HEK293T (cell line): ENCODE data around the gene HEPHL1.

Experiments
- CTCF ChIA-PET: fragments of 350-600 bp; formaldehyde crosslinking; extraction: SDS; loops from one replicate; lab custom pipeline; 2021; ENCODE audit warnings: antibody characterized with exemption, inconsistent platforms; lab: Yijun Ruan, JAX
- POLR2A ChIA-PET: fragments of 350-600 bp; formaldehyde crosslinking; extraction: SDS; loops from one replicate; lab custom pipeline; 2020; ENCODE audit warnings: antibody characterized with exemption, inconsistent platforms; lab: Yijun Ruan, JAX
- DNase-seq: peaks from one replicate; pipeline ENCODE4 v3.0.0; 2012; ENCODE audit warnings: mixed read lengths; ENCODE audit errors: extremely low spot score
- ARNT ChIP-seq: fragments of 450-650 bp; IDR thresholded peaks from 2 replicates; pipeline ENCODE4 v1.6.1; 2017; ENCODE audit warnings: mild to moderate bottlenecking
- BHLHE40 ChIP-seq: fragments of 450-650 bp; IDR thresholded peaks from 2 replicates; pipeline ENCODE4 v1.6.1; 2016; ENCODE audit warnings: mild to moderate bottlenecking, moderate library complexity, borderline replicate concordance
- CTBP1 ChIP-seq: fragments of 450-650 bp; IDR thresholded peaks from 2 replicates; pipeline ENCODE4 v1.6.1; 2016; ENCODE audit warnings: borderline replicate concordance
- ELF4 ChIP-seq: fragments of 450-650 bp; IDR thresholded peaks from 2 replicates; pipeline ENCODE4 v1.6.1; 2017; ENCODE audit warnings: antibody characterized with exemption
- FOXA1 ChIP-seq: fragments of 450-650 bp; IDR thresholded peaks from 2 replicates; pipeline ENCODE4 v1.6.1; 2016; ENCODE audit warnings: mild to moderate bottlenecking
- FOXK2 ChIP-seq: fragments of 450-650 bp; IDR thresholded peaks from 2 replicates; pipeline ENCODE4 v1.6.1; 2016; ENCODE audit warnings: mild to moderate bottlenecking
- FOXM1 ChIP-seq: fragments of 450-650 bp; IDR thresholded peaks from 2 replicates; pipeline ENCODE4 v1.6.1; 2017; ENCODE audit warnings: mild to moderate bottlenecking, borderline replicate concordance
- HDGF ChIP-seq: fragments of 450-650 bp; IDR thresholded peaks from 2 replicates; pipeline ENCODE4 v1.6.1; 2017; ENCODE audit warnings: antibody characterized with exemption, borderline replicate concordance
- L3MBTL2 ChIP-seq: fragments of 450-650 bp; conservative IDR thresholded peaks from 2 replicates; pipeline ENCODE4 v1.6.1; 2016; ENCODE audit warnings: mild to moderate bottlenecking
- LEF1 ChIP-seq: fragments of 450-650 bp; IDR thresholded peaks from 2 replicates; pipeline ENCODE4 v1.6.1; 2017; ENCODE audit warnings: mild to moderate bottlenecking, borderline replicate concordance
- NFRKB ChIP-seq: fragments of 450-650 bp; IDR thresholded peaks from 2 replicates; pipeline ENCODE4 v1.6.1; 2016; ENCODE audit warnings: mild to moderate bottlenecking, moderate library complexity
- PKNOX1 ChIP-seq: fragments of 450-650 bp; IDR thresholded peaks from 2 replicates; pipeline ENCODE4 v1.6.1; 2016
- SP1 ChIP-seq: fragments of 450-650 bp; IDR thresholded peaks from 2 replicates; pipeline ENCODE4 v1.6.1; 2017
- SUZ12 ChIP-seq: fragments of 450-650 bp; IDR thresholded peaks from 2 replicates; pipeline ENCODE4 v1.6.1; 2016; ENCODE audit warnings: mild to moderate bottlenecking
- TARDBP ChIP-seq: fragments of 450-650 bp; IDR thresholded peaks from 2 replicates; pipeline ENCODE4 v1.6.1; 2016
- ZNF384 ChIP-seq: fragments of 450-650 bp; IDR thresholded peaks from 2 replicates; pipeline ENCODE4 v1.6.1; 2016

The HEPHL1 gene

GRCh38 chr11:94144664-94145063, 123.5 kb downstream of the HEPHL1 start:
- ChIA-PET CTCF (no interaction called here), POLR2A (interaction anchor here (1.6 kb wide), 1 partner anchor 16 kb away, joined by 7 read pairs; the partner anchor contains the start of gene PANX1)
- no peak for DNase-seq
- TF ChIP-seq FOXK2 (no peak), BHLHE40 (no peak), NFRKB (no peak), CTBP1 (no peak), SP1 (no peak)

- no peak for TF ChIP-seq CTBP1
- TF ChIP-seq TARDBP: no peak
- no peak for TF ChIP-seq FOXK2
- TF ChIP-seq L3MBTL2: no peak
- no peak for TF ChIP-seq FOXA1
- TF ChIP-seq ARNT: no peak
- no peak for DNase-seq
- POLR2A ChIA-PET: interaction anchor here (1.6 kb wide), 1 partner anchor 16 kb away, joined by 7 read pairs; the partner anchor contains the start of gene PANX1
- CTCF ChIA-PET: no interaction called here
Measured at GRCh38 chr11:94145431-94145830, 124.3 kb downstream of the HEPHL1 start.

- POLR2A ChIA-PET: no interaction called here
- TF ChIP-seq FOXK2 (no peak), FOXA1 (no peak), LEF1 (no peak), ELF4 (no peak), HDGF (no peak), CTBP1 (no peak), PKNOX1 (no peak), L3MBTL2 (no peak), NFRKB (no peak)
- DNase-seq: no peak
- CTCF ChIA-PET: no interaction called here
Measured at GRCh38 chr11:94145916-94146315, 124.8 kb downstream of the HEPHL1 start.

GRCh38 chr11:94147433-94147845, 126.3 kb downstream of the HEPHL1 start:
- CTCF ChIA-PET: no interaction called here
- POLR2A ChIA-PET: no interaction called here
- no peak for DNase-seq
- TF ChIP-seq FOXM1 (no peak), SP1 (no peak), HDGF (no peak), CTBP1 (no peak), ZNF384 (no peak), BHLHE40 (no peak), ELF4 (no peak), ARNT (no peak), LEF1 (no peak), NFRKB (no peak)

- TF ChIP-seq CTBP1: no peak
- TF ChIP-seq PKNOX1: no peak
- TF ChIP-seq TARDBP: no peak
- TF ChIP-seq FOXM1: no peak
- TF ChIP-seq FOXA1: no peak
- TF ChIP-seq L3MBTL2: no peak
- TF ChIP-seq LEF1: no peak
- TF ChIP-seq BHLHE40: no peak
- no peak for TF ChIP-seq SP1
- no peak for TF ChIP-seq ARNT
- no peak for TF ChIP-seq FOXK2
- TF ChIP-seq ELF4: no peak
- no peak for DNase-seq
- CTCF ChIA-PET: no interaction called here
- POLR2A ChIA-PET: interaction anchor here (1.1 kb wide), 1 partner anchor 19 kb away, joined by 3 read pairs; the partner anchor contains the start of gene PANX1
Measured at GRCh38 chr11:94148189-94148588, 127.0 kb downstream of the HEPHL1 start.

GRCh38 chr11:94149431-94150017, 128.4 kb downstream of the HEPHL1 start:
- DNase-seq: no peak
- TF ChIP-seq TARDBP: no peak
- TF ChIP-seq ELF4: no peak
- no peak for TF ChIP-seq BHLHE40
- TF ChIP-seq SP1: no peak
- no peak for TF ChIP-seq HDGF
- no peak for TF ChIP-seq NFRKB
- no peak for TF ChIP-seq L3MBTL2
- no peak for TF ChIP-seq SUZ12
- TF ChIP-seq ZNF384: no peak
- TF ChIP-seq FOXA1: no peak
- ChIA-PET POLR2A (interaction anchor here (2.9 kb wide), 1 partner anchor 20 kb away, joined by 19 read pairs; the partner anchor contains the start of gene PANX1), CTCF (no interaction called here)

GRCh38 chr11:94150056-94150455, 128.9 kb downstream of the HEPHL1 start:
- CTCF ChIA-PET: no interaction called here
- TF ChIP-seq ZNF384 (no peak), FOXK2 (no peak), ELF4 (no peak), NFRKB (no peak), CTBP1 (no peak), ARNT (no peak), PKNOX1 (no peak), SUZ12 (no peak), SP1 (no peak), FOXA1 (no peak), HDGF (no peak), FOXM1 (no peak), TARDBP (no peak)
- POLR2A ChIA-PET: interaction anchor here (2.9 kb wide), 1 partner anchor 21 kb away, joined by 19 read pairs; the partner anchor contains the start of gene PANX1
- DNase-seq: no peak
